Peyer's patch (tissue), 4 donors: ENCODE measurements around the gene TCEAL4. TPM values are rescaled to one million over a fixed set of nuclear protein-coding genes. Genes with fewer than 3 reads are reported as not detected.

Source experiments
- DNase-seq, 3 donors: peaks; one replicate each; pipeline ENCODE4 v3.0.0-alpha.2; 2017 to 2019
- H3K27ac ChIP-seq, 4 donors: fragments of 200-600 bp; sonication (generic); one replicate each; pipeline ENCODE4 v1.5.1; 2016 to 2019
- H3K27me3 ChIP-seq, 2 donors: fragments of 200-600 bp; sonication (generic); one replicate each; pipeline ENCODE4 v1.5.1; 2019
- H3K36me3 ChIP-seq, 3 donors: fragments of 200-600 bp; sonication (generic); one replicate each; pipeline ENCODE4 v1.5.1; 2016 to 2019
- H3K4me1 ChIP-seq, 4 donors: fragments of 200-600 bp; sonication (generic); one replicate each; pipeline ENCODE4 v1.5.1; 2016 to 2019
- H3K4me3 ChIP-seq, 4 donors: fragments of 200-600 bp; sonication (generic); 1 replicate in 3 of 4; 2 replicates in 1 of 4; pipeline ENCODE4 v1.5.1; 2016 to 2019; ENCODE audit warnings: mild to moderate bottlenecking in 1 of 4
- H3K9me3 ChIP-seq, 4 donors: fragments of 200-600 bp; sonication (generic); one replicate each; pipeline ENCODE4 v1.5.1; 2016 to 2019; ENCODE audit warnings: mild to moderate bottlenecking in 1 of 4
- POLR2A ChIP-seq, 2 donors: fragments of 450-650 bp; IDR thresholded peaks; one replicate each; pipeline ENCODE4 v1.5.1; 2017; ENCODE audit warnings: antibody characterized with exemption in 2 of 2, mild to moderate bottlenecking in 2 of 2, moderate library complexity in 2 of 2
- total RNA-seq, 4 donors: library from RNA; depleted of rRNA; stranded (reverse); fragments of >200 nt; gene quantifications; one replicate each; pipeline ENCODE4 v1.1.0, GENCODE V29; 2016
- TF ChIP-seq, protein P1 (sequence below), 6 experiments: fragments of 450-650 bp in 4 of 6; fragments of 200-600 bp in 2 of 6; sonication (generic) in 1 of 6; IDR thresholded peaks; one replicate each; pipeline ENCODE4 v1.5.1; 2017 to 2019; ENCODE audit warnings: antibody characterized with exemption in 6 of 6, mild to moderate bottlenecking in 3 of 6, moderate library complexity in 1 of 6

TCEAL4 gene
- total RNA-seq, 4 donors from 2014 or later = 11.5 to 94.9 (median 18.8) TPM

DNA sequence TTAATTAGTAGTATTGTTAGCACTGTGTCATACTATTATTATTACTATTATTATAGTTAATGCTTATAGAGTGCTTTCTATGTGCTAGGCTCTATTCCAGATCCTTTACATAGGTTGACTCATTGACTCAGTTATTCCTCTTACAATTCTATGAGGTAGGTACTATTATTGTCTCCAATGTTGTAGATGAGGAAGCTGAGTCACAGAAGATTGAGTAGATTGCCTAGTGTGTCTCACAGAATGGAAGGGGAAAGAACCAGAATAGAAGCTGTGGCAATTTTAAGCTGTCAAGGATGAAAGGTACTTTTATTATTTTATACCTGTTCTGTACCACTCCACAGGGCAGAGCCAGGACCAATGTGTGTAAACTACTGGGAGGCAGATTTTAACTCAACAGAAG is 41.5 kb downstream of the TCEAL4 start:
- Histone ChIP-seq H3K4me3 (no peak overlapping the region), H3K27ac (no peak overlapping the region), H3K9me3 (no peaks in the 10 kb centered on the region), H3K36me3 (no peaks in the 10 kb centered on the region), H3K4me1 (no peaks in the 10 kb centered on the region), H3K27me3 (no peaks in the 10 kb centered on the region)
- TF ChIP-seq, protein P1, sequence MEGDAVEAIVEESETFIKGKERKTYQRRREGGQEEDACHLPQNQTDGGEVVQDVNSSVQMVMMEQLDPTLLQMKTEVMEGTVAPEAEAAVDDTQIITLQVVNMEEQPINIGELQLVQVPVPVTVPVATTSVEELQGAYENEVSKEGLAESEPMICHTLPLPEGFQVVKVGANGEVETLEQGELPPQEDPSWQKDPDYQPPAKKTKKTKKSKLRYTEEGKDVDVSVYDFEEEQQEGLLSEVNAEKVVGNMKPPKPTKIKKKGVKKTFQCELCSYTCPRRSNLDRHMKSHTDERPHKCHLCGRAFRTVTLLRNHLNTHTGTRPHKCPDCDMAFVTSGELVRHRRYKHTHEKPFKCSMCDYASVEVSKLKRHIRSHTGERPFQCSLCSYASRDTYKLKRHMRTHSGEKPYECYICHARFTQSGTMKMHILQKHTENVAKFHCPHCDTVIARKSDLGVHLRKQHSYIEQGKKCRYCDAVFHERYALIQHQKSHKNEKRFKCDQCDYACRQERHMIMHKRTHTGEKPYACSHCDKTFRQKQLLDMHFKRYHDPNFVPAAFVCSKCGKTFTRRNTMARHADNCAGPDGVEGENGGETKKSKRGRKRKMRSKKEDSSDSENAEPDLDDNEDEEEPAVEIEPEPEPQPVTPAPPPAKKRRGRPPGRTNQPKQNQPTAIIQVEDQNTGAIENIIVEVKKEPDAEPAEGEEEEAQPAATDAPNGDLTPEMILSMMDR (IDR thresholded peaks at IDR 0.05) = no peak
- TF ChIP-seq POLR2A (IDR thresholded peaks at IDR 0.05) = no peak
- DNase-seq = no peak

- no peaks in the 10 kb centered on the region for H3K4me1 ChIP-seq
- no peak for TF ChIP-seq POLR2A (IDR thresholded peaks at IDR 0.05)
- TF ChIP-seq, protein P1 (IDR thresholded peaks at IDR 0.05) = peak in 2 of 6 experiments; percentile 10 to 14
- peak within 1 kb of the TSS; percentile 51 to 76 (median 60) for H3K4me3 ChIP-seq
- no peaks in the 10 kb centered on the region for H3K27me3 ChIP-seq
- no peaks in the 10 kb centered on the region for H3K9me3 ChIP-seq
- peak; percentile 73 to 88 (median 74) for DNase-seq
- H3K27ac ChIP-seq = peak within 1 kb of the TSS; percentile 68 to 90 (median 81)
- H3K36me3 ChIP-seq = no peaks in the 10 kb centered on the region
Observed at GRCh38 chrX:103628386-103629317, 43.3 kb downstream of the TCEAL4 start, which contains the start of gene TCEAL1. TSS of gene TCEAL1 (plus strand) at chrX:103628975. CDS start at chrX:103629917, 942 bp downstream.

- TF ChIP-seq, protein P1 (IDR thresholded peaks at IDR 0.05) = peak in 1 of 6 experiments; percentile 31
- TF ChIP-seq POLR2A (IDR thresholded peaks at IDR 0.05) = no peak
- Histone ChIP-seq H3K9me3 (no peaks in the 10 kb centered on the region), H3K36me3 (no peaks in the 10 kb centered on the region), H3K27me3 (no peaks in the 10 kb centered on the region), H3K4me1 (no peaks in the 10 kb centered on the region), H3K27ac (peak overlapping the region; percentile 68 to 90 (median 81)), H3K4me3 (peak overlapping the region; percentile 51 to 76 (median 60))
- DNase-seq = peak; percentile 28 to 64 (median 62)
Observed at GRCh38 chrX:103629318-103630170, 44.2 kb downstream of the TCEAL4 start.

DNA sequence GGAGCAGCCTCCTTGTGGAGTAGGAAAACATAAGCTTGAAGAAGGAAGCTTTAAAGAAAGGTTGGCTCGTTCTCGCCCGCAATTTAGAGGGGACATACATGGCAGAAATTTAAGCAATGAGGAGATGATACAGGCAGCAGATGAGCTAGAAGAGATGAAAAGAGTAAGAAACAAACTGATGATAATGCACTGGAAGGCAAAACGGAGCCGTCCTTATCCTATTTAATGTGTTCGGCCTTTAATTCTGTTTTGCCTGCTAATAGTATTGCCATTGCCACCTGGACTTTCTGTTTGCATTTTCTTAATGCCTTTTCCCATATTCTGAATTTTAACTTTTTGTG is 44.8 kb downstream of the TCEAL4 start:
- H3K4me1 ChIP-seq = no peaks in the 10 kb centered on the region
- no peaks in the 10 kb centered on the region for H3K9me3 ChIP-seq
- DNase-seq = no peak
- peak overlapping the region; percentile 51 to 76 (median 60) for H3K4me3 ChIP-seq
- H3K27me3 ChIP-seq = no peaks in the 10 kb centered on the region
- H3K27ac ChIP-seq = peak overlapping the region; percentile 68 to 90 (median 81)
- TF ChIP-seq, protein P1 (IDR thresholded peaks at IDR 0.05) = no peak
- no peak for TF ChIP-seq POLR2A (IDR thresholded peaks at IDR 0.05)
- no peaks in the 10 kb centered on the region for H3K36me3 ChIP-seq

DNA sequence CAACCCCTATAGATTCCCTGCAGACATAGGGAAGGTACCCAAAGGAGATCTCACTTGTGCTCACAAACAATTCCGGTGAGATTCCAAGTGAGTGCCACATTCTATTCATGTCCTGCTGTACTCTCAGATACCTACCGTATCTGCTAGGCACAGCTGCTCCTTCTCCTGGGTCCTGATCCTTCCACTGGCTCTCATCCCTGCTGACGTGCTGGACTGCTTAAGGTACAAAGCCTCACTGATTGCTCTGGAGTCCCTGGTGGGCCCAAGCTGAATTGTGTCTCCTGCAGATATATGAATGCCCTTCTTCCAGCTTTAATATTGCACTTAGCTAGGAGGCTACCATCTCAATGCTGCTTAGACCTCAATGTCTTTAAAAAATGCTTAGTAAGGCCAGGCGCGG is 45.8 kb downstream of the TCEAL4 start:
- Histone ChIP-seq H3K4me1 (no peaks in the 10 kb centered on the region), H3K4me3 (no peak overlapping the region), H3K36me3 (no peaks in the 10 kb centered on the region), H3K27ac (no peak overlapping the region), H3K9me3 (no peaks in the 10 kb centered on the region), H3K27me3 (no peaks in the 10 kb centered on the region)
- TF ChIP-seq, protein P1 (IDR thresholded peaks at IDR 0.05) = no peak
- no peak for TF ChIP-seq POLR2A (IDR thresholded peaks at IDR 0.05)
- DNase-seq = no peak
